Subcutaneous adipose tissue (tissue), 4 donors: Measurements from ENCODE around the gene ABCB8. TPM values are rescaled to one million over a fixed set of nuclear protein-coding genes. Genes with fewer than 3 reads are reported as not detected.

Source experiments
- total RNA-seq, 4 donors: library from RNA; depleted of rRNA; stranded (reverse); fragments of >200 nt; gene quantifications; one replicate each; pipeline ENCODE4 v1.1.0, GENCODE V29; 2016
- TF ChIP-seq, protein P1 (sequence below): fragments of 450-650 bp; IDR thresholded peaks from one replicate; pipeline ENCODE4 v1.5.1; 2016; ENCODE audit warnings: low read depth, mild to moderate bottlenecking, control low read depth, antibody characterized with exemption, moderate library complexity

ABCB8 gene
- total RNA-seq, 4 donors from 2014 or later, result 13.2 to 45.4 (median 14.9) TPM

DNA sequence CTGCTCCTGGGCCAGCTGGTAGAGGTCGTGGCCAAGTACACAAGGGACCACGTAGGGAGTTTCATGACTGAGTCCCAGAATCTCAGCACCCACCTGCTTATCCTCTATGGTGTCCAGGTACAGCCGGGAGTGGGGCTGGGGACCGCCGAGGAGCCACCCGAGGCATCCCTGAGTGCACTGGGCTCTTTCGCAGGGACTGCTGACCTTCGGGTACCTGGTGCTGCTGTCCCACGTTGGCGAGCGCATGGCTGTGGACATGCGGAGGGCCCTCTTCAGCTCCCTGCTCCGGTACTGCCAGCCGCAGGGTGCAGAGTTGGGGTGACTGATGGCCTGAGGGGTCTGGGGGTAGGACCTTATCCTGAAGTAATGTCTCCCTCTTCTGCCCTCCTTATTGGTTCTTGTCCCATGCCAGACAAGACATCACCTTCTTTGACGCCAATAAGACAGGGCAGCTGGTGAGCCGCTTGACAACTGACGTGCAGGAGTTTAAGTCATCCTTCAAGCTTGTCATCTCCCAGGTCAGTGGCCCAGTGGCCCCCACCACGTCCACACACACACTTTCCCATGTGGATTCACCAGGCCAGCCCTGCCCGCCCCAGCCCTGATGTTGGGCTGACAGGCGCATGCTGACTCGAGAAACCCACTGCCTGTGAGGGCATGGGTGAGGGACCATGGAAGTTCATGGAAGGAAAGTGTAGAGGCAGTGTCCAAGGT lies 6.2 kb downstream of the ABCB8 start:
- TF ChIP-seq, protein P1, sequence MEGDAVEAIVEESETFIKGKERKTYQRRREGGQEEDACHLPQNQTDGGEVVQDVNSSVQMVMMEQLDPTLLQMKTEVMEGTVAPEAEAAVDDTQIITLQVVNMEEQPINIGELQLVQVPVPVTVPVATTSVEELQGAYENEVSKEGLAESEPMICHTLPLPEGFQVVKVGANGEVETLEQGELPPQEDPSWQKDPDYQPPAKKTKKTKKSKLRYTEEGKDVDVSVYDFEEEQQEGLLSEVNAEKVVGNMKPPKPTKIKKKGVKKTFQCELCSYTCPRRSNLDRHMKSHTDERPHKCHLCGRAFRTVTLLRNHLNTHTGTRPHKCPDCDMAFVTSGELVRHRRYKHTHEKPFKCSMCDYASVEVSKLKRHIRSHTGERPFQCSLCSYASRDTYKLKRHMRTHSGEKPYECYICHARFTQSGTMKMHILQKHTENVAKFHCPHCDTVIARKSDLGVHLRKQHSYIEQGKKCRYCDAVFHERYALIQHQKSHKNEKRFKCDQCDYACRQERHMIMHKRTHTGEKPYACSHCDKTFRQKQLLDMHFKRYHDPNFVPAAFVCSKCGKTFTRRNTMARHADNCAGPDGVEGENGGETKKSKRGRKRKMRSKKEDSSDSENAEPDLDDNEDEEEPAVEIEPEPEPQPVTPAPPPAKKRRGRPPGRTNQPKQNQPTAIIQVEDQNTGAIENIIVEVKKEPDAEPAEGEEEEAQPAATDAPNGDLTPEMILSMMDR, result no peak

DNA sequence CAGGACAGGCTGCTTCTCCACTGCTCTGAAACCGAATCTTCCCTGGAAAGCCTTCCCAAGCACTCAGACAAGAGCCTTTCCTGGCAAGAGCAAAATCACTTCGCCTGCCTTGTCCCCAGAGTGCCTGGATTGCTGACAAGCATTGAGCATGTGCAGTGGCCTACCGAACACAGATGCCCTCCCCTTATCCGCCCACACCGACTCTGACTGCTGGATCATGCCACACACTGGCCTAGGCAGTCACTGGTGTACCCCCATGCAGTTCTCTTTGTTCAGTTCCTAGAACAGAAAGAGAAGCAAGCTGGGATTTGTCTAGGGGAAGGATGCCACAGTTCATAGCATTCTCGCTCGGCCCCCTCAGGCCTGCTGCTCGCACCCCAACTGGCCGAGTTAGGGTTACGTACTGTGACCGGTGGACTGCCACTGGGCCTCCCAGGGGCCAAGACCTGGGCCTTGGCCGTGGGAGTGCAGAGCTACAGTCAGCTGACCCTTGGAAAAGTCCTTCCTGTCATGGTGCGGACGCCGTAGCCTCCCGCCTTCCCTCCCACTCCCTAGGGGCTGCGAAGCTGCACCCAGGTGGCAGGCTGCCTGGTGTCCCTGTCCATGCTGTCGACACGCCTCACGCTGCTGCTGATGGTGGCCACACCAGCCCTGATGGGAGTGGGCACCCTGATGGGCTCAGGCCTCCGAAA lies 6.9 kb downstream of the ABCB8 start:
- TF ChIP-seq, protein P1, result no peak

DNA sequence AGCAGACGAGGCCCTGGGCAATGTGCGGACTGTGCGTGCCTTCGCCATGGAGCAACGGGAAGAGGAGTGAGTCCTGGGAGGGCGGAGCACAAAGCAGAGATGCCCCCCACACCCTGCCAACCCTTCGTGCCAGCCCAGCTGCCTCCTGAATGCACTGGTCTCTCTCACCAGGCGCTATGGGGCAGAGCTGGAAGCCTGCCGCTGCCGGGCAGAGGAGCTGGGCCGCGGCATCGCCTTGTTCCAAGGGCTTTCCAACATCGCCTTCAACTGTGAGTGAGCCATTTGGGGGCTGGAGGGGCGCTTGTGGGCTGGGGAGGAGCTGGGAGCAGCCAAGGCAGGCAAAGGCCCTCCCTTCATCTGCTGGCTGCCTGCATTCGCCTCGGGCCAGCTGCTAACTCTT lies 7.7 kb downstream of the ABCB8 start:
- TF ChIP-seq, protein P1, result no peak

DNA sequence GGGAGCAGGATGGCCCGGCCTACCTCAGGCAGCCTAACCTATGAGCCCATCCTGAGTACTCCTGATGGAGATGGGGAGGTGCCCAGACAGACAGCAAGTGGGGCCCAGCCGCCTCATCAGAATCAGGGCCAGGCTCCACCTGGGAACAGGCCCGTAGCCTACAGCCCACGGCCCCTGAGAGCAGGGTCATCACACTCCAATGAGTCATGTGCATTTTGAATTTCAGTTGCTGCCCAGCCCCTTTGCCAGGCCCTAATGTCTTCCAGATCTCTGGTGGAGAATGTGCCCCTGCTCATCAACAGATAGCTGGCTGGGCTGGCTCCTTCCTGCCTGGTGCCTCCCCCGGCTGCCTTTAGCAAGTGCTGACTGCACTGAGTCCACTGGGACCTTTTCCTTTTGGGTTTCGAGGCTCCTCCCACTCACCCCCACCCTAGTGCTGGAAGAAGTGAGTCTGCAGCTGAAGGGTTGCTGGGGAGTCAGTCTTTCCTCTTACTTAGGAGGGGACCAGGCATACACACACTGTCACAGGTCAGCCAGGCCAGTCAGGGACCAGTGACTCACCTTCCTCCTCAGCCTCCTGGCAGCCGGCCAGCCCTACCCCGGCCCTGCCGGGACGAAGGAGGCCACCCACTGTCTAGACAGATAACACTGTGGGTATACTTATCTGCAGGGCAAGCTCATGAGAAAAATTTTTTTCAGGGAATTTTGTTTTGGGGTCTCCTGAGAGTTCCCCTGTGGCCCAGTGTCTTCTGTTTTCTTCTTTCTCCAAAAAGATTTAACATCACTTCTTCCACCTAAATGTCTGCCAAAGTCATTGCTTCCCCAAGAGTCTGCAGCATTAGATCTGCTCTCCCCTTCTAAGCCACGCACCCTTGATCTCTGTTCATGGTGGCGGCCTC lies 10.9 kb downstream of the ABCB8 start:
- TF ChIP-seq, protein P1, result no peak

DNA sequence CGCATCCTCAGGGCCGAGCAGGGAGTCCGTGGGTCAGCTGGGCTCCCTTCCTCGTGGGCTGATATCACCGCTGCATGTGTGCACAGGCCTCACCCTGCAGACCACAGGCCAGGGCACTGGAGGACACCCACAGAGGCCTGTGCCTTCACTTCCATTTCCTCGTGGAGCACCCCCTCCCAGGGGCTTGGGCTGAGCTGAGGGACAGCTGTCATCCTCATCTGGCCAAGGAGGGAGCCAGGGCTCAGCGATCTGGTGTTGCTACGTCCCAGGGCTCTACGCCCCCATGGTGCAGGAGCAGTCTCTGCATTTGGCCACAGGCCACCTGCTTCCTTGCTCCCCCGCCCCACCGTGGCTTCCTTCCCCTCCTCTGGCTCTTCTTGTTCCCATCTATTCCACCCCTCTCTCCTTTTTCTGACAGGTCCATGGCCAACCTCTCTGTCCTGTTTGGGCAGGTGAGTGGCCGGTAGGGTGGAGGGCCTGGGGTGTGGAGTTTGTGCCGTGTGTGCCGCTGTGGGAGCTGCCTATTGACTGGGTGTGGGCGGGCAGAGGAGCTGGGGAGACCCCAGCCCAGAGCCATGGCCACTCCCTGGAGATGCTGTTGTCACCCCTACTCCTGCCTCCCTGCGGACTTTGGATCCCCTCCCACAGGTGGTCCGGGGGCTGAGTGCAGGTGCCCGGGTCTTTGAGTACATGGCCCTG lies 11.7 kb downstream of the ABCB8 start:
- TF ChIP-seq, protein P1, result no peak

DNA sequence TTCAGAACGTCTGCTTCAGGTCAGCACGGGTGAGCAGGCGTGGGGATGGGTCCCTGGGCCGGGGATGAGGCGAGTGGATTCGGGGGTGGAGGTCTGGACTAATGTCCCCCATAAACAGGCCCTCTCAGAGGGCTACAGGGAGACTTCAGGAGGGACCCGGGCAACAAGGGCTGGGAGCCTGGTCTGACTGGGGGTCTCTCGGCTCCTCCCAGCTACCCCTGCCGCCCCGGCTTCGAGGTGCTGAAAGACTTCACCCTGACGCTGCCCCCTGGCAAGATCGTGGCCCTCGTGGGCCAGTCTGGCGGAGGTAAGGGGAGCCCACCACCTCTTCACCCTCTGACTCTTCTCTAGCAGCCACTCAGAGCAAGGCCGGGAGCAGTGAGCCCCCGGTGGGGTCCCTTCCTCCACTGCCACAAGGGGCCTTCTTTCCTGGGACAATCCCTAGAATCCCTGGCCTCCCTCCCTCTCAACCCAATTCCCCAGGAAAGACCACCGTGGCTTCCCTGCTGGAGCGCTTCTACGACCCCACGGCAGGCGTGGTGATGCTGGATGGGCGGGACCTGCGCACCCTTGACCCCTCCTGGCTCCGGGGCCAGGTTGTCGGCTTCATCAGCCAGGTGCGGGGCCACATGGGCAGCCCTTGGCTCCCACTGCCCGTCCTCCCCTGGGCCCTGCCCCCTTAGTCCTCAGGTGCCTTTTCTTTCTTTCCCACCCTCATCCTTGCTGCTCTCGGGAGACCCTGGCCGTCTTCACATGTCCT lies 12.5 kb downstream of the ABCB8 start:
- TF ChIP-seq, protein P1, result no peak
